ENCODE measurements around the gene IFT57.

Gene IFT57

DNA sequence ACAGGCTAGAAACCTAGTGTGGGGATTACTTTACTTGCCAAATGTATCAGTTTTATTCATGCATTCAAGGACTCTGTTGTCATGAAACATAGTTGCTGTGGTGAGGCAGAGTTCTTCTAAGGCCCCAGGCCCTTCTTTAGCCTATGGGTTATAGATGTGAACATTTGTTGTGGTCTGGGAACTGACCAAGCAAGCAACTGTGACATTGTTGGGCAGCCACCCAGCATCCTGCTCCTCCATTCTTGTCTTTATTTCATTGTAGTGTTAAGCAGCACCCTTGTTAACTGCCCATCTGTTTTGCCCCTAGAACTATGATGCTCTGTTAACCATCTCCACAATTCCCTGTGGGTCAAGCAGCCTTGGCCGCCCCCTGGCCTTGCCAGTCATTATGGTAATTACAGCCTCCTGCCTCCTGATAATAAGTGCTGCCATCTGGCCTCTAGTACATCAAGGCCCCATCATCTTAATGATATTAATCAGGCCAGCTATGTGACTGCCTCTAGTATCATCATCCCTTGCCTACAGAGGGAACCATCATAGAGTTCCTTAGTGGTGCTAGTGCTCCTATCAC lies 12.2 kb upstream of the IFT57 start:
- no peaks in the 10 kb centered on the region for H3K36me3 Mint-ChIP-seq (ENCODE audit: low read depth)
- H3K27ac Mint-ChIP-seq: no peak overlapping the region
- DNase-seq (no peak), ATAC-seq (no peak)
- H3K27me3 Mint-ChIP-seq: no peaks in the 10 kb centered on the region
- no peaks in the 10 kb centered on the region for H3K9me3 Mint-ChIP-seq
- no peak overlapping the region for H3K4me3 Mint-ChIP-seq
- H3K4me1 Mint-ChIP-seq: no peaks in the 10 kb centered on the region

DNA sequence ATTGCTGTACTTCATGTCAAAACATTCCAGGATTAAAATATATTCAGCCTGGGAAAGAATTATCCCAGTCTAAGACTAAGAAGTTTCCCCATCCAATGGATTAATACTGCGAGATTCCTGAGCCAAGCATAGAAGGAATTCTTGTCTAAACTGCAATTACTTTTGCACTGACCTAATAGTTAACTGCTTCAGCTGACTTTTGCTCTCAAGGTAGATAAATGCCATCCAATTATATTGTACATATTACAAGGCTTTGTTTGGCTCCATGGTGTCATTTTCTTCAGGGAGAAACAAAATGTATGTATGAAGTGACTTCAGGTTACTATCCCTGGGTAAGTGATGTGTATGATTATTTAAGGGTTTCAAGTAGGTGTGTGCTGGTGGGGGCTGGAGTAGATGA lies 6.1 kb upstream of the IFT57 start:
- Mint-ChIP-seq H3K4me3 (no peak overlapping the region), H3K36me3 (ENCODE audit: low read depth) (no peaks in the 10 kb centered on the region), H3K9me3 (no peaks in the 10 kb centered on the region), H3K27ac (no peak overlapping the region), H3K4me1 (peaks cover 18% of the 10 kb centered on the region), H3K27me3 (no peaks in the 10 kb centered on the region)
- no peak for DNase-seq
- ATAC-seq: no peak

DNA sequence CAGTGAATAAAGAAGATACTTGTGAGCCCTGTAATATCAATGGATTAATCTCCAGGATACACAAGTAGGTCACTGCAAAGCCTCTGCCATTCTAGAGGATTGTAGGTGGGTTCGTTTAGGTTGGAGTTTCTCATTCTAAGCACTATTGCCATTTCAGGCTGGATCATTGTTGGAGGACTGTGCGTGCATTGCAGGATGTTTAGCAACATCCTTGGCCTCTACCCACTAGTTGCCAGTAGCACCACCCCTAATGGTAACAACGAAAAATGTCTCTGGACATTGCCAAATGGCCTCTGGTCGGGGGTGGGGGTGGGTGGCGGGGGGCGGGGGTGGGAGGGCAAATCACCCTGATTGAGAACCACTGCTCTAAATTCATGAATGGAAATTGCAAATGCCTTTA lies 4.9 kb upstream of the IFT57 start:
- H3K36me3 Mint-ChIP-seq (ENCODE audit: low read depth): no peaks in the 10 kb centered on the region
- peaks cover 20% of the 10 kb centered on the region for H3K4me1 Mint-ChIP-seq
- H3K4me3 Mint-ChIP-seq: no peak overlapping the region
- no peaks in the 10 kb centered on the region for H3K9me3 Mint-ChIP-seq
- ATAC-seq: no peak
- H3K27me3 Mint-ChIP-seq: no peaks in the 10 kb centered on the region
- no peak overlapping the region for H3K27ac Mint-ChIP-seq
- no peak for DNase-seq

DNA sequence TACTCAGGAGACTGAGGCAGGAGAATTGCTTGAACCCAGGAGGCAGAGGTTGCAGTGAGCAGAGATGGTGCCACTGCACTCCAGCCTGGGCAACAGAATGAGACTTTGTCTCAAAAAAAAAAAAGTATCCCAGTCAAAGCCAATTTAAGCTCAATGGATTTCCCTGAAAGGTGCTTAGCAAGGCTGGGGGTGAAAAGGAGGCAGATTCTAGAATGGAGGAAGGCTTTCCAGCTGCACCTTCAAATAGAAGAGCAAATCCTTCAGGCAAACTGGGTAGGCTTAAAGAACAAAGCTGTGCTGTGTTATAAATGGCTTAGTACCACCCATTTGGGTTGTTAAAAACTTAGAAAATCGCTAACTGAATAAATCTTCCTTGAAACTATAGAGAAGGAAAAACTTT lies 3.0 kb upstream of the IFT57 start:
- H3K9me3 Mint-ChIP-seq: no peaks in the 10 kb centered on the region
- H3K27ac Mint-ChIP-seq: no peak overlapping the region

DNA sequence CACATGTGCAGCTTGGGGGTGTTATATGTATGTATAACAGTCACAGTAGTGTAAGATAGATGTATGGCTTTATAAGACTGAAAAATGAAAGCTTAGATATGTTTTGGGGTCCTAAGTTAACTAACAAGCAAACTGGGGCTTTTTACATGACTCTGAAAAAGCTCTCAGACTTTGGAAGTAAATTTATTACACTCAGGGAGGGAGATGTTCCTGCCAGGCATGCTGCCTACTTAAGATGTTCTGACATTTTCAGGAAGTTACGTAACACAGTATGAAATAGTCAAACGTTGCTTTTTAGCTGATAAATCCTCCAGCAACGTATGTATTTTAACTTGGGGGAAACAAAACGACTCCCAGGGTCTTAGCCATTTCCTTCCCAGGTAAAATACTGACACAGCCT lies 1.7 kb upstream of the IFT57 start:
- ATAC-seq: no peak
- no peaks in the 10 kb centered on the region for H3K27me3 Mint-ChIP-seq
- H3K4me3 Mint-ChIP-seq: peak overlapping the region; percentile 99
- peaks cover 46% of the 10 kb centered on the region for H3K4me1 Mint-ChIP-seq
- no peaks in the 10 kb centered on the region for H3K36me3 Mint-ChIP-seq (ENCODE audit: low read depth)
- no peaks in the 10 kb centered on the region for H3K9me3 Mint-ChIP-seq
- no peak for DNase-seq
- peak overlapping the region; percentile 99 for H3K27ac Mint-ChIP-seq

More for the DNA sequence above, 3.0 kb upstream of the IFT57 start:
- H3K4me1 Mint-ChIP-seq: peaks cover 35% of the 10 kb centered on the region
- H3K36me3 Mint-ChIP-seq (ENCODE audit: low read depth): no peaks in the 10 kb centered on the region
- no peak overlapping the region for H3K4me3 Mint-ChIP-seq
- ATAC-seq (no peak), DNase-seq (no peak)
- no peaks in the 10 kb centered on the region for H3K27me3 Mint-ChIP-seq

DNA sequence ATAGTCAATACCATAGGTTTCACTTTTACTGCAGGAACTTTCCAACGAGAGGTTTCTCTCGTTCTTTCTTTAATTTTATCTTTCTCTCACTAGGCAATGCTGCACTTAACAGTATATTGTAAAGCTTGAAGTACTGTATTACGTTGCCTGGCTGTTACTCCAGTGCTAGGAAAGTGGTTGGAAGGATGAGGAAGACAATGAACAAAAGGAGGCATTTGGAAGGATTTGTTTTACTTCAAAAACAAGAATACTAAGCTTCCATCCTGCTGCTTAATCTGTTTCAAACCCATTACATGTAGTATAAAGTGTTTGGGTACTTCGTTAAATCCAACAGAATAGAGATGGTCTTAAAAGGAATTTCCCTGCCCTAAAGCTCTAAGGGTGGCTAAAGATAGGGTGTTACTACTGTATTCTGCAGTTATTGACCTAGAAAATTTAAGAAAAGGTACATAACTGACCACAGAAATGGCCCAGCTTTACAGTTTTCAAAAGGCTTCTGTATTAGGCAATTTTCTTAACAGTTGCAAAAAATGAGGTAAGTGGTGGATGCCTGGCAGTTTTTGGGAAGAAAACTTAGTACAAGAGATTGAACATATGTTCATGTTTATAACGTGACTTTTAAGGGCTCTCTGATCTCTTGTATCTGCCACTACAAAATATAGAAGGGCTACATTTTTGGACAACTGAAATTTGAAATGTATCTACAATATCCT lies 785 bp upstream of the IFT57 start:
- no peaks in the 10 kb centered on the region for H3K27me3 Mint-ChIP-seq
- H3K36me3 Mint-ChIP-seq (ENCODE audit: low read depth): peaks cover under 1% of the 10 kb centered on the region
- H3K27ac Mint-ChIP-seq: peak overlapping the region; percentile 99
- peaks cover 48% of the 10 kb centered on the region for H3K4me1 Mint-ChIP-seq
- no peak for DNase-seq
- peak overlapping the region; percentile 99 for H3K4me3 Mint-ChIP-seq
- ATAC-seq: no peak
- no peaks in the 10 kb centered on the region for H3K9me3 Mint-ChIP-seq

DNA sequence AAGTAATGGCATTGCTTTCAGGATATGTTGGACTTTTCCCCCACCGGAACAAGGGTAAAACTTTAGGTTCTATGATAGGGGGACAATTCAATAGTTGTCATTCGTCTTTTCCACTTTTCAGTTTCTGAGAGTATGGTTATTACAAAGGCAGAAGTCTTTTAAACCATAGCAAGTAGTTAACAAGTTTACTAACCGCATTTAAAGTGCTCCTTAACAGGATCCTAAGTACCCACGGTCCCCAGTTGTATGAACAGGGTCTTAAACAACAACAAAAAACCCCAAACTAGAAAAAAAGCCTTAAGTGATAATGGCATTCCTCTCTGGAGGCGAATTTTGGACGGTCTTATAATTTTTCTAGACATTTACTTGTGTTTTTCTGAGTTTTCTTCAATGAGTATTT lies 831 bp downstream of the IFT57 start:
- Mint-ChIP-seq H3K27me3 (no peaks in the 10 kb centered on the region), H3K4me1 (peaks cover 51% of the 10 kb centered on the region), H3K4me3 (peak overlapping the region; percentile 99), H3K27ac (peak overlapping the region; percentile 99), H3K36me3 (ENCODE audit: low read depth) (peaks cover 8% of the 10 kb centered on the region), H3K9me3 (peaks cover 4% of the 10 kb centered on the region)
- DNase-seq: no peak
- ATAC-seq: no peak

DNA sequence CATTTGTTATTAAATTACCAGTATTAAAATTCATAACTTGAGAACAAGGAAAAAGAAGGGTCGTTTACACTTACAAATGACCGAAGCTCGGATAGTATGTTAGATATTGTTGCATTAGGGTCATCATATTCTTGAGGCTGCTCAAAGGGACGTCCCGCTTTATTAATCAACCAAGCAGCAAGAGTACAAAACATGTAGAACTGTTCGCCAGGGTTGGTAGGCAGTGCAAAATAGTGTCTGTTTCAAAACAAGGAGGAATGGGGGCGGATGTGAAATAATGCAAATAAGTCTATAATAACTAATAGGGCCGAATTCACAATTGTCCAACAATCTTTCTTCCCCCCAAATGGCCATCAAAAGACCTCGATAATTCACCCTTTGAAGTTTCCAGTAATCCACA lies 2.9 kb downstream of the IFT57 start:
- Mint-ChIP-seq H3K4me3 (peak overlapping the region; percentile 99), H3K27ac (no peak overlapping the region), H3K4me1 (peaks cover 51% of the 10 kb centered on the region)

DNA sequence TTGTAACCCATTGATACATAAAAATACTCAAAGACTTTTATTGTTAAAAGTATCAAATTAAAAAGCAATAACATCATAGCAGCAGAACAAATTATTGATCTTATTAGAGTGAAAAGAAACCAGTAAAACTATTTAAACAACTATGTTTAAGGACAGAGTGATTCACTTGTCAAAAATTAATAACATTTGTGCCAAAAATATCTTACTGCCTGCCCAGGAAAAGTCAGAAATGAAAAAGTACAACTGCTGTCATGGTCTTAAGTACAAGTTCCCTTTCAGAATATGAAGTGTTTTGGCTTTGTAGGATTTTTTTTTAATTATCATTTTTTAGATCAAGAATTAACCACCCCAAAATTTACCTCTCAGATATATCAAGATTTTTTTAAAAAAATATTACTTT lies 3.4 kb downstream of the IFT57 start:
- peaks cover 45% of the 10 kb centered on the region for H3K4me1 Mint-ChIP-seq
- no peaks in the 10 kb centered on the region for H3K27me3 Mint-ChIP-seq
- H3K27ac Mint-ChIP-seq: no peak overlapping the region
- ATAC-seq: no peak
- H3K36me3 Mint-ChIP-seq (ENCODE audit: low read depth): peaks cover 19% of the 10 kb centered on the region
- H3K9me3 Mint-ChIP-seq: peaks cover 9% of the 10 kb centered on the region
- no peak for DNase-seq
- H3K4me3 Mint-ChIP-seq: no peak overlapping the region

More for the DNA sequence above, 2.9 kb downstream of the IFT57 start:
- ATAC-seq (no peak), DNase-seq (no peak)
- no peaks in the 10 kb centered on the region for H3K27me3 Mint-ChIP-seq
- H3K36me3 Mint-ChIP-seq (ENCODE audit: low read depth): peaks cover 16% of the 10 kb centered on the region
- H3K9me3 Mint-ChIP-seq: peaks cover 9% of the 10 kb centered on the region

DNA sequence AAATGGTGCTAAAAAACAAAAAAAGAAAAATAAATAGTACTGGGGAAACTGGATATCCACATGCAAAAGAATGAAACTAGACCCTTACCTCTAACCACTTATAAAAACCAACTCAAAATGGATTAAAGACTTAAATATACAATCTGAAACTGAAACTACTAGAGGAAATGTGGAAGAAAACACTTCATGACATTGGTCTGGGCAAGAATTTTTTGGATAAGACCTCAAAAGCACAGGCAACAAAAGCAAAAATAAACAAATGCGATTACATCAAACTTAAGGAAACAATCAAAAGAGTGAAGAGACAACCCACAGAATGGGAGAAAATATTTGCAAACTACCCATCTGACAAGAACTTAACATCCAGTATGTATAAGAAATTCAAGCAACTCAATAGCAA lies 6.4 kb downstream of the IFT57 start:
- Mint-ChIP-seq H3K4me3 (no peak overlapping the region), H3K9me3 (peaks cover 9% of the 10 kb centered on the region), H3K27me3 (no peaks in the 10 kb centered on the region), H3K36me3 (ENCODE audit: low read depth) (peaks cover 41% of the 10 kb centered on the region), H3K4me1 (peaks cover 29% of the 10 kb centered on the region), H3K27ac (peak overlapping the region; percentile 69)
- DNase-seq: no peak
- no peak for ATAC-seq

DNA sequence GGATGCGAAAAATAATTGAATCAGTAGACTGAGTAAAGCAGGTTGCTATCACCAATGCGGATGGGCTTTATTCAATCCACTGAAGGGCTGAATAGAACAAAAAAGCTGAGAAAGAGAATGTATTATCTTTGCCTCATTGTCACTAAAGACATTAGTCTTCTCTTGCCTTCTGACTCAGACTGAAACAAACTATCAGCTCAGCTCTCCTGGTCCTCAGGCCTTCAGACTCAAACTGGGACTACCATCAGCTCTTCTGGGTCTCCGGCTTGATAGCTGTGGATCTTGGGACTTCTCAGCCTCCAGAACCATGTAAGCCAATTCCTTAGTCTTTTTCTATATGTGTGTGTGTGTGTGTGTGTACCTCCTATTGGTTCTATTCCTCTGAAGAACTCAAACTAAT lies 12.6 kb downstream of the IFT57 start:
- Mint-ChIP-seq H3K27ac (no peak overlapping the region), H3K9me3 (no peaks in the 10 kb centered on the region), H3K36me3 (ENCODE audit: low read depth) (peaks cover 46% of the 10 kb centered on the region), H3K4me3 (no peak overlapping the region), H3K27me3 (no peaks in the 10 kb centered on the region), H3K4me1 (peaks cover 4% of the 10 kb centered on the region)
- no peak for ATAC-seq
- no peak for DNase-seq

DNA sequence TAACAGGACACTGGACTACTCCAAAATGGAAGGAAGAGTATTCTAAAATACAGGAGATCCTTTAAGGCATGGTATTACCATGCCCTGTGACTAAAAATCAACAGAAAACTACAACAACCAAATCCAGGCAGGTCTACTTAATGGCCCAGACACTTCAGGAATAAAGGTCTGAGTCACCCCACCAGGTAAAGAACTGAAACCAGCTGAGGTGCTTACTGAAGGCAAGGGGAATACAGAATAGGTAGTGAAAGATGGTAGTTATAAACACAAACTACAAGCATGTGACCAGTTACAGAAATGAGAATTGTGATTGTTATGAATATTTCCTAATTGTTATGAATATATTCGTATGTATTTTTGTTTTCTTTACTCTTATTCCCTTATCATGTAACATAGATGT lies 13.4 kb downstream of the IFT57 start:
- no peaks in the 10 kb centered on the region for H3K27me3 Mint-ChIP-seq
- DNase-seq: no peak
- ATAC-seq: peak; percentile 28

DNA sequence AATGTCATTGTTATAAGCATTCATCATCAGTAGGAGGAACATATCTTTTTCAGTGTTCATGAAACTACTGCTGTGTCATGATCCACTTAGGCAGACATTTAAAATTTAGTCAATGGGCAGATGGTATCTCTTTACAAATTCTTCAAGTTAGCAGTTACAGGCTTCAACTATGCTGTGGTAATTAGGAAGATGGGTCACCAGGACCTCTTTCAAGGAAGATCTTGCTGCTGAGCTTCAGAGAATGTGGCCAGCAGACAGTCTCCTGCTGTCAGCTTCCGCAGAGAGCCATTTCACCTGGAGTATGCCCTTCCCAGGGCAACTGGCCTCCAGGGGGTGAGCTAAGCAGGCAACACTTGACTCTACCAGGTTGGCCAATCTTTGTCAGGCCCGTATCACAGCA lies 19.4 kb downstream of the IFT57 start:
- Mint-ChIP-seq H3K27ac (no peak overlapping the region), H3K4me3 (no peak overlapping the region), H3K27me3 (no peaks in the 10 kb centered on the region), H3K9me3 (no peaks in the 10 kb centered on the region), H3K4me1 (peaks cover 30% of the 10 kb centered on the region), H3K36me3 (ENCODE audit: low read depth) (peaks cover 20% of the 10 kb centered on the region)
- ATAC-seq (no peak), DNase-seq (no peak)

More for the DNA sequence above, 13.4 kb downstream of the IFT57 start:
- Mint-ChIP-seq H3K4me1 (peaks cover 4% of the 10 kb centered on the region), H3K27ac (no peak overlapping the region), H3K4me3 (no peak overlapping the region), H3K9me3 (no peaks in the 10 kb centered on the region), H3K36me3 (ENCODE audit: low read depth) (peaks cover 45% of the 10 kb centered on the region)

DNA sequence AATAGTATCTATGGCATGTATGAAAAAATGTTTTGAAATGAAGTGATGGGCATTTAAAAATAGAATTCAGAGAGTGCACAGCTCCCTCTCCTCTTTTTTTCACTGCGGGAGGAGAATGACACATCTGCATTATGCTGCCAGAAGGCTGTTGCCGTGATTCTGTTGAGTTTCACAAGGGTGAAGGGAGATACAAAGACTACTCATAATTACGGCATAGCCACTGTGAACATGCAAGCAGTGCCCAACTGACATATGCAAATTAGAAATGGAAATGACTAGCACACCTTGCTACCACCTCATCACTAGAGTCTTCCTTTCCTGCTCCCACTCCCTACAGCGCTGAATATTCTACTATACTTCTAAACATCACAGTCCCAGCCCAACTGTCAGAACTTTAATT lies 20.1 kb downstream of the IFT57 start:
- Mint-ChIP-seq H3K27ac (peak overlapping the region; percentile 40), H3K4me3 (no peak overlapping the region)
- ATAC-seq: peak; percentile 57

DNA sequence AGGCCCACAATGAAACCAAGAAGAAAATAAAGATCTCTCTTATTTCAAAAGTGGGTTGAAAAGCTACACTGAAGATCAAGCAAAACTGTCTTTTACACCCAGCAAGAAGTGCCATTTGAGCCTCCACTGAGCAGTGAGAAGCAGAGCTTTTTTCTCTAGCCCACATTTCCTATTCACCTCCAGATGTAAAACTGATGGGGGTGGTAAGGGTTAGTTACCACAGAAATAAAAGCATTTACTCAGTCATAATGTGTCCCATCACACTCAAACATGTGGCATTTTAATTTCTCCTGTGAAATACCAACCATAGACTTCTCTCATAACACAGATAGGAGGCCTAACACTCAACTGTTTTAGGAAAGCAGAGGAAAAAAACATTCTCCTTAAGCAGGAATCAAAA lies 21.0 kb downstream of the IFT57 start:
- DNase-seq (no peak), ATAC-seq (peak; percentile 66)
- no peaks in the 10 kb centered on the region for H3K27me3 Mint-ChIP-seq
- no peak overlapping the region for H3K4me3 Mint-ChIP-seq
- H3K27ac Mint-ChIP-seq: peak overlapping the region; percentile 37
- H3K36me3 Mint-ChIP-seq (ENCODE audit: low read depth): peaks cover 12% of the 10 kb centered on the region
- H3K4me1 Mint-ChIP-seq: peaks cover 30% of the 10 kb centered on the region
- no peaks in the 10 kb centered on the region for H3K9me3 Mint-ChIP-seq

More for the DNA sequence above, 20.1 kb downstream of the IFT57 start:
- no peaks in the 10 kb centered on the region for H3K9me3 Mint-ChIP-seq
- H3K27me3 Mint-ChIP-seq: no peaks in the 10 kb centered on the region
- DNase-seq: no peak
- H3K4me1 Mint-ChIP-seq: peaks cover 30% of the 10 kb centered on the region
- H3K36me3 Mint-ChIP-seq (ENCODE audit: low read depth): peaks cover 16% of the 10 kb centered on the region
